ENCODE measurements around the gene MED23. TPM values are rescaled to one million over a fixed set of nuclear protein-coding genes. Genes with fewer than 3 reads are reported as not detected.

MED23 gene
- total RNA-seq, 6 donors from 2014 or later, result 18.1 to 46.2 (median 23.9) TPM

DNA sequence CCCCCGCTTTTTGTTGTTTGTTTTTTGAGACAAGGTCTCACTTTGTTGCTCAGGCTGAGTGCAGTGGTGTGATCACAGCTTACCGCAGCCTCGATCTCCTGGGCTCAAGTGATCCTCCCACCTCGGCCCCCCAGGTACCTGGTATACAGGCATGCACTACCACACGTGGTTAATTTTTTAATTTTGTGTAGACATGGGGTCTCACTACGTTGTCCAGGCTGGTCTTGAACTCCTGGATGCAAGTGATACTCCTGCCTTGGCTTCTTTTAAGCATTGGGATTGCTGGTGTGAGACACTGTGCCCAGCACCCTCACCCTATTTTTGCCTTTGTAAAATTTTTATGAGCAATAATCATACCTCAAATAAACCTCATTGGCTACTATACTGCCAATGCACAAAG, 14.5 kb upstream of the MED23 start:
- H3K4me3 ChIP-seq, result no peak overlapping the region
- DNase-seq (no peak), ATAC-seq (ENCODE audit: low FRiP score in 2 of 2) (no peak)
- TF ChIP-seq, protein P1, sequence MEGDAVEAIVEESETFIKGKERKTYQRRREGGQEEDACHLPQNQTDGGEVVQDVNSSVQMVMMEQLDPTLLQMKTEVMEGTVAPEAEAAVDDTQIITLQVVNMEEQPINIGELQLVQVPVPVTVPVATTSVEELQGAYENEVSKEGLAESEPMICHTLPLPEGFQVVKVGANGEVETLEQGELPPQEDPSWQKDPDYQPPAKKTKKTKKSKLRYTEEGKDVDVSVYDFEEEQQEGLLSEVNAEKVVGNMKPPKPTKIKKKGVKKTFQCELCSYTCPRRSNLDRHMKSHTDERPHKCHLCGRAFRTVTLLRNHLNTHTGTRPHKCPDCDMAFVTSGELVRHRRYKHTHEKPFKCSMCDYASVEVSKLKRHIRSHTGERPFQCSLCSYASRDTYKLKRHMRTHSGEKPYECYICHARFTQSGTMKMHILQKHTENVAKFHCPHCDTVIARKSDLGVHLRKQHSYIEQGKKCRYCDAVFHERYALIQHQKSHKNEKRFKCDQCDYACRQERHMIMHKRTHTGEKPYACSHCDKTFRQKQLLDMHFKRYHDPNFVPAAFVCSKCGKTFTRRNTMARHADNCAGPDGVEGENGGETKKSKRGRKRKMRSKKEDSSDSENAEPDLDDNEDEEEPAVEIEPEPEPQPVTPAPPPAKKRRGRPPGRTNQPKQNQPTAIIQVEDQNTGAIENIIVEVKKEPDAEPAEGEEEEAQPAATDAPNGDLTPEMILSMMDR (IDR thresholded peaks at IDR 0.05), result no peak
- TF ChIP-seq POLR2A (IDR thresholded peaks at IDR 0.05), result no peak
- no peak for TF ChIP-seq POLR2AphosphoS5 (IDR thresholded peaks at IDR 0.05)
- TF ChIP-seq EP300 (IDR thresholded peaks at IDR 0.05), result no peak
- WGBS, 2 donors, result 86 to 88% methylated on average over 6 of the region's 6 CpGs
- no peaks in the 10 kb centered on the region for H3K27me3 ChIP-seq
- H3K36me3 ChIP-seq, result no peaks in the 10 kb centered on the region
- H3K9me3 ChIP-seq, result no peaks in the 10 kb centered on the region
- no peak overlapping the region for H3K27ac ChIP-seq
- no peaks in the 10 kb centered on the region for H3K4me1 ChIP-seq

GRCh38 chr6:131641554-131641953, 13.5 kb upstream of the MED23 start:
- DNase-seq (no peak), ATAC-seq (ENCODE audit: low FRiP score in 2 of 2) (no peak)
- 94 to 100% methylated on average over 1 of the region's 1 CpG for WGBS, 2 donors
- no peaks in the 10 kb centered on the region for H3K4me1 ChIP-seq
- H3K4me3 ChIP-seq, result no peak overlapping the region
- no peak for TF ChIP-seq POLR2A (IDR thresholded peaks at IDR 0.05)
- H3K36me3 ChIP-seq, result no peaks in the 10 kb centered on the region
- H3K27me3 ChIP-seq, result no peaks in the 10 kb centered on the region
- H3K9me3 ChIP-seq, result no peaks in the 10 kb centered on the region
- no peak overlapping the region for H3K27ac ChIP-seq

- DNase-seq (no peak), ATAC-seq (ENCODE audit: low FRiP score in 2 of 2) (no peak)
- H3K36me3 ChIP-seq, result no peaks in the 10 kb centered on the region
- 62 to 84% methylated on average over 3 of the region's 3 CpGs for WGBS, 2 donors
- H3K27ac ChIP-seq, result no peak overlapping the region
- no peak overlapping the region for H3K4me3 ChIP-seq
- H3K27me3 ChIP-seq, result no peaks in the 10 kb centered on the region
- no peaks in the 10 kb centered on the region for H3K4me1 ChIP-seq
- no peak for TF ChIP-seq POLR2A (IDR thresholded peaks at IDR 0.05)
- TF ChIP-seq, protein P1 (IDR thresholded peaks at IDR 0.05), result no peak
- TF ChIP-seq POLR2AphosphoS5 (IDR thresholded peaks at IDR 0.05), result no peak
- TF ChIP-seq EP300 (IDR thresholded peaks at IDR 0.05), result no peak
- no peaks in the 10 kb centered on the region for H3K9me3 ChIP-seq
Observed at GRCh38 chr6:131640576-131640975, 12.5 kb upstream of the MED23 start.

DNA sequence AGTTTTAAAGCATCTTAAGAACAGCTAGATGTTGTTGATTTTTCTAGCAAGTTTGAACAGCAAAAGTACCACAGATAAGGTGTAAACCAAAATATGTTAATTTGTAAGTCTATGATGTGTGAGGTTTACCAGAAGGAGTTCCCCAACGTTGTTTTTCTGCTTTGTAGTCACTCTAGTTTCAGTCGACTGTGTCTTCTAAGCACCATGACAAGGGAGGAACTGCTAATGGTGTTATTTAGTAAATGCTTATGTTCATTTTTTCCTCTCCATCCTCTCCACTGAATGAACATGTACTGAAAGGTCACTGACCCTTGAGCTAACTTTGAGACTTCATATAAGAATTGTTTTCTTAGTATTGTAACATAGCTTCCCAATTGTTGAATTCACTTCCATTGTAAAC, 12.1 kb upstream of the MED23 start:
- no peaks in the 10 kb centered on the region for H3K9me3 ChIP-seq
- ATAC-seq (ENCODE audit: low FRiP score in 2 of 2), result no peak
- WGBS, 2 donors, result 48% methylated on average over 2 of the region's 2 CpGs

GRCh38 chr6:131638013-131638412, 10.0 kb upstream of the MED23 start:
- TF ChIP-seq POLR2A (IDR thresholded peaks at IDR 0.05), result no peak
- no peak for TF ChIP-seq POLR2AphosphoS5 (IDR thresholded peaks at IDR 0.05)
- TF ChIP-seq, protein P1 (IDR thresholded peaks at IDR 0.05), result no peak
- TF ChIP-seq EP300 (IDR thresholded peaks at IDR 0.05), result no peak
- Histone ChIP-seq H3K4me3 (no peak overlapping the region), H3K27ac (no peak overlapping the region), H3K4me1 (no peaks in the 10 kb centered on the region), H3K9me3 (no peaks in the 10 kb centered on the region), H3K36me3 (no peaks in the 10 kb centered on the region), H3K27me3 (no peaks in the 10 kb centered on the region)
- no peak for DNase-seq
- ATAC-seq (ENCODE audit: low FRiP score in 2 of 2), result no peak
- 77 to 81% methylated on average over 2 of the region's 2 CpGs for WGBS, 2 donors

More for the DNA sequence above, 12.1 kb upstream of the MED23 start:
- DNase-seq, result no peak
- no peak for TF ChIP-seq EP300 (IDR thresholded peaks at IDR 0.05)
- TF ChIP-seq POLR2A (IDR thresholded peaks at IDR 0.05), result no peak
- TF ChIP-seq, protein P1 (IDR thresholded peaks at IDR 0.05), result no peak
- no peak for TF ChIP-seq POLR2AphosphoS5 (IDR thresholded peaks at IDR 0.05)
- no peaks in the 10 kb centered on the region for H3K27me3 ChIP-seq
- no peak overlapping the region for H3K27ac ChIP-seq
- H3K36me3 ChIP-seq, result no peaks in the 10 kb centered on the region
- no peak overlapping the region for H3K4me3 ChIP-seq
- no peaks in the 10 kb centered on the region for H3K4me1 ChIP-seq
